ENCODE data around the gene CGNL1.

CGNL1 gene

DNA sequence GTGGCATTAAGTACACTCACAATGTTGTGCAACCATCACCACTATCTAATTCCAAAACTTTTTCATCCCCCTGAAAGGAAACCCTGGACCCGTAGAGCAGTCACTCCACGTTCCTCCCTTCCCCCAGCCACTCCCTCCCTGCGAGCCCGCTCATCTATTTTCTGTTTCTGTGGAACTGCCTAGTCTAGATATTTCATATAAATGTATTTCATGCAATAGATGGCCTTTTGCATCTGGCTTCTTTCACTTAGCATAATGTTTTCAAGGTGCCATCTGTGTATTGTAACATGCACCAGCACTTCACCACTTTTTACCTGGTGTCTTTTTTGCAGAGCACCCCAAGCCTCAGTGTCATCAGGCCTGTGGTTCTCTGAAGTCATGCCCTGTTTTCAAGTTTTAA, 10.7 kb downstream of the CGNL1 start:
- DNase-seq = no peak

DNA sequence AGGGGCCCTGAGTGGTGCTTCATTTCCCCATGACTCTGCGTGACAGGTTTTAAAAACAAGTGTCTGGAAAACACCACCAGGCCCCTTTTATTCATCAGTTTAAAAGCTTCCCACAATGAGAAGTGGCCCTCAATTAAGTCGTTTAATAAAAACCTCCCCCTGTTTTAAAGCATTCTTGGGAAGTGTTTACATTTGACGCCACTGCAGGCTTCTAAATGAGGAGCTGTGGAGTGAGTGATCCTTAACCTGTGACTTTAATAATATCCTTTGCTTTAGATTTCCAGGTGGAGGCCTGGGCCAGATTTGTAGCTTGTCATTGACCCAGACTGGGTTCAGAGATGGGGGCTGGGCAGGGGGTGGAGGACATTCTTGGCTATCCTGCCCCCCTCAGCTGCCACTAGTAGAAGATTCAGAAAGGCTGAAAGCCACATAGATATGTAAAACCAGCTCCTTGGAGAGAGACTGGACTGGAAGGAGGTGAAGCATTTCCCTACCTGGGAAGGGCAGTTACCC, 11.3 kb downstream of the CGNL1 start:
- no peak for DNase-seq

DNA sequence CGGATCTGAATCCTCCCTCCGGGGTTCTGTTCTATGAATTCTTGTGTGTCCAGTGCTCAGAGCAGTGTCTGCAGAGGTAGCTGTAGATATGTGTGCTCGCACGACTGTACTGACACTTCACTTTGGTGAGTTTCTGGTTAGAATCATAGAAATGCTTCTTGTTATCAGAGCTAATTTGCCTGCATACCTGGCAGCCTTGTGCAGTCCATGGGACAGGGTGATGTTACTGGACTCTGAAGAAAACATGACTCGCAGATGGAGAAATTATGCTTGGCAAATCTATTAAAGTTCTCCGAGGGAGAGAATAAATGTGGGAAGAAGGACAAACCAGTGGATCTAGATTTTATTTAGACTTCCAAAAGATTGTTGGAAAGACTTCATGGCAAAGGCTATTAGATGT, 12.2 kb downstream of the CGNL1 start:
- no peak for DNase-seq

DNA sequence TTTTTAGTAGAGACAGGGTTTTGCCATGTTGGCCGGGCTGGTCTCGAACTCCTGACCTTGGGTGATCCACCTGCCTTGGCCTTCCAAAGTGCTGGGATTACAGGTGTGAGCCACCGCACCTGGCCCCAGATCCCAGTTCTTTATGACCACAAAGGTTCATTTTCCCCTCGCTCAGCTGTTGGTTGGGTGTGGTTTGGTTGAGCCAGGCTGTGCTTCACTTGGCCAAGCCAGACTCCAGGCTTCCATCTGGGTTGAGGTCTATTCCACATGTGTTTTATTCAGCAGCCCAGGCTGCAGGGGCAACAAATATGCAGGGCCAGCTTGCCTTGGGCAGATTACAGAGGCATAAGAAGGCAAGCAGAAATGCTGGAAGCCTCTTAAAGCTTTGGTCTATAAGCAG, 13.7 kb downstream of the CGNL1 start:
- DNase-seq = no peak

DNA sequence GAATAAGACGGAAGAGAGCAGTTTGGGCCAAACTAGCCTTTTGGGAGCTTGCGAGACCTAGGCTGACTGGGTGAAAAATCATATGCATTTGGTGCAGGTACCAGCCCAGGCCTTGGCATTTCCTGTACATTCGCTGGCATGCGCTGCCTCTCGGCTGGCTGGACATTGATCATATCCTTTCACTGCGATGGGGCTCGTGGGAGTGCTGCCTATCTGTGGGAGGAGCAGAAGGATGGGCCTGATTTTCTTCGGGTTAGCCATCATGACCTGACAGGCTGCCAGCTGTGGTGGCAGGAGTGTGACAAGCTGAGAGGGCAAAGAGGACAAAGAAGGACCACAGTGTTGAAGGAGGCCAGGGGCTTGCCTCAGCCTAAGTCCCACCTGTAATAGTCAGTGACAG, 14.3 kb downstream of the CGNL1 start:
- DNase-seq = no peak

DNA sequence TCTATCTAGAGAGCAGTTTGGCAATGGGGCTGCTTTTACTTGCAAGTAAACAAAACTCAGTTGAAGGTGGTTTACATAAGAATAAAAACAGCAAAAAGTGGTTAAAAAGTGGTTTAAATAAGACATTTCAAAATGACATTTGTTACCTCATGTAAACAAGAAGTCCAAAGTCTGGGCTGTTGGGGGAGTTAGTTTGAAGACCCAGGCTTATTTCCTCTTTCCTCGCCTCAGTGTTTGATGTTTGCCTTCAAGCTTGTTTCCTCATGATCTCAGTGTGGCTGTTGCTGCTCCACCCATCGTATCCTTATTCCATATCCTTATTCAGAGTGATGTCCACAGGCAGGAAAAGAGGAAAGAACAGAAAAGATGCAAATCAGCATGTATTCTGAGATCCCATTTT, 15.2 kb downstream of the CGNL1 start:
- no peak for DNase-seq

DNA sequence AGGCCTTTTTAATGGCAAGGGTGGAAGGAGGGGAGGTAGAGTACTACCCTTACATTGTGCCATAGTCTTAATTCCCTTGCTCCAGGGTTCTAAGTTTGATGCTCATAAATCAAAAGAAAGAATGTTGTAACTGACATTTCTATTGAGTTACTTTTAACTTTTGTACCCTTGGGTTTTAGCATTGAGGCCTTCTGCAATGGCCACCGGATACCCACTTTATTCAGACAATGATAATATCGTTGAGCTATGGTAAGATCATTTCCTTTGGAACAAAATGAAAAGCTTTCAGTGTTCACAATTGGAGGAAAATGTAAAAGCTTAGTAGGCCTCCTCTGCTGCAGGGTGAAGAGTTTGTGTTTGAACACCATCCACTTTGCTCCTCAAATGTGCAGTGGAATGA, 16.8 kb downstream of the CGNL1 start:
- DNase-seq = no peak

DNA sequence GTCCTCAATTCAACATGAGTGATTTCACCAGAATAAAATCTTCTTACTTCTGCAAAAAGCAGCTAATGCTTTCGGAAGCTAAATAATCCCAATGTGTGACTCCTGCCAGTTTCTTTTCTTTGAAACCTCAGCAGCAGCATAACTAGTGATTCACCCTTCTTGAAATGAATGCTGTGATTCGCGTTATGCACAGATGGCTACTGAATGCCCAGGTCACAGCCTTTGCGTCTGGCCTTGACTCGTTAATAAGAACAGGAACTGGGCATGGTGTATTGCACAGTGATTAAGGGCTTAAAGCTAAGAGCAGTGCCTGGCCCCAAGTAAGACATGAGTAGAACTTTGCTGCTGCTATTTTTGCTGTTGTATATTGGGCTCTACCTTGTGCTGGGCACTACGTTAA, 19.0 kb downstream of the CGNL1 start:
- DNase-seq = no peak

DNA sequence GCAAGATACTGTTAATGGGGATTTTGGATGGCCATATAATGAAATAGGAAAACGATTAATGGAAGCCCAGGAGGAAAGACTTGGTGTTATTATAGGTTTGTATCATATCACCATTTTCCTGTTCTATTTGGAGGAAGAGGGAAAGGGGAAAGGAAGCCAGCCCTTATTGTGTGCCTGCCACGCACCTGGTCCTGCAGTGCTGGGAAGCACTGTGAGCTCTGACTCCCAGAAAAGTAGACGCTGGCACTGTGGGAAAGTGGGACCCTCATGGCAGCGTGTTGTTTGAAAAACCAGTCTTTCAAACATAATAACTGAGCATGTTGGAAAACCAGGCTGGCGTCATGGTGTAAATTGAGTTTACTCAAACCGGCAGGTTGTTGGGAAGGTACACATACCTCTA, 22.0 kb downstream of the CGNL1 start:
- DNase-seq = no peak

DNA sequence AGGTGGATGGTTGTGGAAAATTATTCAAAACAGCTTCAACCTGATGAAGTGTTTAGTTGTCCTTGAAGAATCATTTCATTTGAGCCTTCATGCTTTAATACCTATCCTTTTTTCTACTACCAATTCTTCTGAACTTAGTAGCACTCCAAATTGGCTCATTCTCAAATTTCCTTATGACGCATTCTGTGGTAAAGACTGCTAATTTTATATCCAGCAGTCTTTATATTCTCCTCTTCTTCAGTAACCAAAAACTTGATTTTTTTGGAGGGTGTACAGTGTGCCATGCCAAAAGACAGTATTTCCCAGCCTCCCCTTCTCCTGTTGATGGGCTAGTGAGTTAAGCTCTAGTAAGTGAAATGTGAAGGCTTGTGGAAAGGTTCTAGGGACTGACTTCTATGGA, 25.2 kb downstream of the CGNL1 start:
- DNase-seq = no peak

DNA sequence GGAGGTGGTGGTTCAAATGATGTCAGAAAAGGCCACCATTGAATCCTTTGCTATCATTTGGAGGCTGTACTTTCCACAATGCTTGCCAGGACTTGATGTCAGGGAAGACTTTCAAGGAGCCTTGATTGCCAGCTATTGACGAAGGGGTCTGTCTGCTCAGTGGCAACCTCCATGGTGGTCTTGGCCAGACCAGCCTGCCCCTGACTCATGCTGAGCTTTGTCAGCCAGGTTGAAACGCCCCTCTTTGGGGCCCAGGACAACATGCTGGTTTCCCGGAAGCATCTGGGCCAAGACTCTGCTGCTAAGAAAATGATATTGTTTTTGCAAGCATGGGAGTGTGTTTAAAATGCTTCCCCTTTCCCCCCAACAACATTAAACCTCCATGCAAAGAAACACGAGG, 26.7 kb downstream of the CGNL1 start:
- DNase-seq = no peak

DNA sequence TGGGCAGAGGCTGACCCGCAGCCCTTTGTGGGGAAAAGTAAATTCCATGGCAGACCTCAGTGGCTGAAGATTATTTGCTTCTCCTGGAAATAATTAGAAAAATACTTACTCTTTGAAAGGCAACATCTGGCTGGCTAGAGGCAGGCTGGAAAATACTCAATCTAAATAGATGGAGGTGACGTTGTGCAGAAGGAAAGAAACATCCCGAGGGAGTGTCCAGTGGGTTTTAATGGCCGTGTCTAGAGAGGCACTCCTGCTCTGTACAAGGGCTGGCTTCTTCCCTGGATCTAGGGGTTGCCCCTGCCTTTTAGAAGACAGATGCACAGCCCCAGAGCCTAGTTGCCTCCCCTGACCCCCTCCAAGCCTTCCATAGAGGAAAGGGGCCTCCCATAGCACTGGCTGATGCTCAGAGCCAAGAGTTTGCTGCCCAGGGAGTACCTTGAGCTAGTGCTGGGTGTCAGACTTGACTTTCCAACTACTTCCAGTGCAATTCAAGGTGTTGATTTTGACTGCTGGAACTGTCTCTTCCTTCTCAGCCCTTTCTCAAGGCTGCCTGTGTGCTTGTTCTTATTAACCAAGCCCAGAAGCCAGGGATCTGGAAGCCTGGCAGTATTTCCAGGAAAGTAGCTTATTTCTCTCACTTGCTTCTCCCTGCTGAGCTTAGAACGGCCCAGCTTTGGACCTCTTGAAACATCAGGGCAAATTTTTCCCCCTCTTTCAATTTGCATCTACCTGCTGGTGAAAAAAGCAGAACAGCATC, 27.4 kb downstream of the CGNL1 start:
- no peak for DNase-seq

DNA sequence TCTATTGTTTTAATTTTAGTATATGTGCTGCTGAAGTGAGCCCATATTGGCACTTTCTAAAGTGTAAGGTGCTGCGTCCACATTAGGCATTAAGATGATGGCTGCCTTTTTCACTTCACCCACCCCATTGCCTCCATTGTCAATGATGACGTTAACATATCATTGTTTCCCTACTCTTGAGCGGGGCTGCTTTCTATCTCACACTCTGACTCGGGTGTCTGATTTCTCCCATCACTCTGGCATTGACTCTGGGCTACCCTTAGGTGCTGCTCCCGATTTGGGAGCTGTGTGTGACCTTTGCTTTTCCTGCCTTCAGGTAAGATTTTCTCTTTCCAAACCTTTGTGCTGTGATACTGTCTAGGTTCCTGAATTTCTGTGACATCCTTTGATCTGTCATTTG, 28.8 kb downstream of the CGNL1 start:
- DNase-seq = no peak

DNA sequence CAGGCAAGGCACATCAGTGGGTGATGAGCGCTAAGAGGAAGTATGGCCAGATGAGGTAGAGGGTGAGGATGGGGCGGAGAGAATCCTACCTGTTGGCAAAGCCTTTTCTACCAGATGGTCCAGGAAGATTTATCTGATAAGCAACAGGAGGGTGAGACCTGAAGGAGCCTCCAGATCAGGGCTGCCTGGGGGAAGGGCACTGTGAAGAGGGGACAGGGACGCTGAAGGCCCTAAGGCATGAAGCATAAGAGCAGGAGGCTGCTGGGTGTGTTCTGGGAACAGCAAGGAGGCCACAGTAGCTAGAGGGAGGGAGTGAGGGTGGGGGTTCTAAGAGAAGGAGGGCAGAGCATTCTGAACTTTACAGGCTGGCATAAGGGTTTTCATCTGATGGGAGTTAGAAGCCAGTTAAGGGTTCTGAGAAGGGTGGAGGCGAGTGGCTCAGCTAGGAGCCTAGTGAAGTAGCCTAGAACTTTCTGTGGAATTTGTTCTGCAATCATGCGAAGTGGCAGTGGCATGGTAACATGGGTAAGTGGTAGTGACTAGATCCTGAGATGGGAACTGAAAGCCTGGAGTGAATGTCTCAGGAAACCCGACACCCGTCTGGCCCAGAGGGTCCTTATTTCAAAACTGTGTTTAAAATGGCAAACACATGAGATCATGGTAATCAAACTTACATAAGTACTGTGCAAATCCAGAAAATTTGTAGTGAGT, 29.9 kb downstream of the CGNL1 start:
- DNase-seq = no peak

DNA sequence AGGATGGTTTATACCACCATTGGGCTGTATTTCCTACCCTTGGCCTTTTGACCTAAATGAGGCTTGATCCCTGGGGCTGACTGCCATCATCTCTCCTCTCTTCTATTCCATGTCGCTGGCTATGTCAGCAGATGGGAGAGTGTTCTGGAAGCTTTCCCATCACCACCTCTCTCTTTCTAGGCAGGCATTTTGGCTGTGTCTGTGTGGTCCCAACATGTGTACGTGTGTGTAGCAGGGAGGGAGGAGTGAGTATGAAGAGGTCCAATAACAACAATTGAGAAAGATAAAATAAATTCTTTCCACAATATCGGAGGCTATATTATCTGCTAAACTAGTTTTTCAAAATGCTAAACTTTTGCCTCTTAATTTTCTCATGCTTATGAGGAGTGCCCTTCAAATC, 34.1 kb downstream of the CGNL1 start:
- no peak for DNase-seq

DNA sequence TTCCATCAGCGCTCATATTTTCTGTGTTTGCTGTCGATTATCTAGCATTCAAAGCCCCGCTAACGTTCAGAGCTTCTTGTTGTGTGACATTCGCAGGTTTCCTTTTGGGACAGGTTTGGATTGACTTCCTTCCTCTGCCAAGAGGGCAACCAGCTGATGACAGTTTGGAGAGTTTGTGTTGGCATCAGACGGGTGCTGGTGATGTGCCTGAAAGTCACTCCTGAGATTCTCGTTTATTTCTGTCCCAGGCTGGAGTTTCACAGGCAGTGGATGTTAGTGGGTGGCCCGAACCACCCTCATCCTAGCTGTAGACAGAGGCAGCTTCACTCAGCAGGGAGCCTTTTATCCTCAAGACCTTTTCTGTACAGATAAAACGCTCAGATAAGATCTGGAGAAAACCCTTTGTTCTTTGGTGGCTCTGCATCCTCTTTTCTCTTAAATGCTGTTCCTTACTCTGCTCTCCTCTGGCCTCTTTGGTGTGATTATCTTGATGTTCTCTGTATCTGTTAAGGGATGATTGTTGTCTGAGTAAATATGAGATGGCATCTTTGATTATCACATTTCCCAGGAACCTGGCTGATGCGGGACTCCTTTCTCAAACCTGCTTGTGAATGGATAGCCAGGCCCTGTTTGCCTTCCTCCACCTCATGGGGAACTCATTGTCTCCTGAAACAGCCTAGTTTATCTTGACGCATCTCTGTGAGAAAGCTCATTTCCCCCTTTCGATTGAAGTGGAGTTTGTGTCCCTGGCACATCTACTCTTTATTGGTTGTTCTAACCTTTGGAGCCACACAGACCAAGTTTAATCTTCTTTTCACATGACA, 35.9 kb downstream of the CGNL1 start:
- DNase-seq = no peak

DNA sequence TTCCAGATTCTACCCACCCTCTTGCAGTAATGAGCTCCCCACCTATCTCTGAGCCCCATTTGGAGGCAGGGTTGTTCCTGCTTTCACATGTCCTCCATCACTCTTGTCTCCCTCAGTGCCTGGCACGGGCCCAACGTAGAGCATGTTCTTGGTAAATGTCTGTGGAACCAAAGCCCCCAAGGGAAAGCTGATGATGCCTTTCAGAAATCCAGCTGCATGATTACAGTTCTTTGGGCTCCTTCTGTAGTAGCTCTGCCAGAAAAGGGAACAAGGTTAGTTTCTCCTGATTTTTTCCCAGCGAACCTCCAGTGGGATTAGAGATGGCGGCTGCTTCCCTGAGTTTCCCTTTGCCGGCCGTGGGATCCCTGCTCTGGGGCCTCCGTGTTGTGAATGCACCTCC, 39.3 kb downstream of the CGNL1 start:
- no peak for DNase-seq

DNA sequence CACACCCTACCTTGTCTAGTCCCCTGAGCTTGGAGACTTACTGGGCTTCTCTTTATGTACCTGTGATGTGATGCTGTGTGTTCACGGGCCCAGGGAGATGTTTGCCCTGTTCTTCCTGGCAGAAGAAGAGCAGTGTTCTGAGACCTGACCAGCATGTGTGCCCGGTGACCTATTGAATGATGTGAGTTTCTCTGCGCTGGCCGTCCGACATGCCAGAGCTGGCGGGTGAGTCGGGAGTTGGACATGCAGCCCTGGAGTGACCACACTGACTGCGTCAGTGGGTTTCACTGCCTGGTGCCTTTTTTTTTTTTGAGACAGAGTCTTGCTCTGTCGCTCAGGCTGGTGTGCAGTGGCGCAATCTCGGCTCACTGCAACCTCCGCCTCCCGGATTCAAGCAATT, 42.3 kb downstream of the CGNL1 start:
- no peak for DNase-seq

DNA sequence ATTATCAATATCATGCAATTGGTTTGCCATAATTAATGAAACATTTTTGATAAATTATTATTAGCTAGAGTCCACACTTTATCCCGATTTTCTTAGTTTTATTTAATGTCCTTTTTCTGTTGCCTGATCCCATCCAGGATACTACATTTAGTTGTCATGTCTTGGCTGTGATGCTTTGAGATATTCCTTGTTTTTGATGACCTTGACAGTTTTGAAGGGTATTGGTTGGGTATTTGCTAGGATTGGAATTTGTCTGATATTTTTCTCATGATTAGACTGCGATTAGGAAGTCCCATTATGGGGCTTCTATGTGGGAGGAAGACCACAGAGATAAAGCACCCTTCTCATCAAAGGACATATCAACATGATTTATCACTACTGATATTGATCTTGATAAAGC, 43.0 kb downstream of the CGNL1 start:
- DNase-seq = no peak

DNA sequence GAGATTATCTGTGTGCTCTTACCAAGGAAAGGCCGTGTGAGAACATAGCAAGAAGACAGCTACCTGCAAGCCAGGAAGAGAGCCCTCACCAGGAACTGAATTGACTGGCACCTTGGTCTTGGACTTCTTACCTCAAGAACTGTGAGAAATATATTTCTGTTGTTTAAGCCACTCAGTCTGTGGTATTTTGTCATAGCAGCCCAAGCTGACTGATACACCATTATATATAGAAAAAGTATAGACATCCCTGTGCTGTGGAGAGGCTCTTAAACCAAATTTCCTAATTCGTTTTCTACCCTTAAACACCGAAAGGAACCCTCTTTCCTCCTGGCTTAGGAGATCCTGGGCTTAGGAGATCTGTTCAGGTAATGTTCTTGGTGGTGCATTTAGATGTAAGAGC, 44.8 kb downstream of the CGNL1 start:
- DNase-seq = no peak

DNA sequence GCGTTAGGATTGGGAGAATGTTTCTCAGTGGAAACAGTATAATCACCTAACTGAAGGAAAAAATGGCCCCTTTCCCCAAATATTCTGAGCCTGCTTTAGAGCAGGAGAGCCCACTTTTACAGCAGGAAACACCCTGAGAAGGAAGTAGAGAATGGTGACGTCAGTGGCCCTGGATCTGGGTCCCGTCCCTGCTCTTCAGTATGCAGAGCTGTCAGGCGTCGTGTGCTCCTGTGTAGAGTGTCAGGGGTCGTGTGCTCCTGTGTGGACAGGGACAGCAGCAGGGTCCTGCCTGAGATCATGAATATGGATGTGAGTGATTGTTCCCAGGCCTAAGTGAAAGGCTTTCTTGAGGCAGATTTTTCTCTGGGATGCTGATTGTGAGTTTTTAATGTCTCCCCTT, 45.2 kb downstream of the CGNL1 start:
- DNase-seq = no peak

DNA sequence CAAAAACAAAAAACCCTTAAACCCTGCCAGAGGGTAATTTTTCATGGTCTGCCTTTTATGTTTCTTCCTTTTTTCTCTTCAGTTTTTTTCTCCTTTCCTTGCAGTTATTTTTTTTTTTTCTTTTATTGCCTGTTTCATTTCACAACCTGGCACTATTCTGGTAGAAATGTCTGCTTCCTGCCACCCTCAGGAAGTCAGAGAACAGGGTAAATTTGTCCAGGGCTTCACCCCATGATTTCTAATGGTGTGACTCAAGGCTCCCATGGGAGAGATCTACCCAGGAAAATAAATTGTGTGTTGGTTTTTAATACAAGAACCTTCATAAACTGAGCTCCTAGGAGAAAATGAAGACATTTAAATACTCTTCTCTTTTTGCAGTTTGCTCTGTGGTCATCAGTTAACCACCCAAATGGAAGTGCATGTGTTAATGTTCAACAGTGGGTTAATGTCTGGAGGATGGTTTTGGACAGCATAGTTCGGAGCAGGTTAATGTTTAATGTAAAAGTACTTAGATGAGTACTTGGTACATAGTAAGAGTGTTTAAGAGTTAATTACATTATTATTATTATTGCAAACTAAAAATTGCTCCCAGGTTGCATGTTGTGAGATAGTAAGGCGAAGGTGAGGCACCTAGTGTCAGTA, 45.9 kb downstream of the CGNL1 start:
- DNase-seq = no peak

DNA sequence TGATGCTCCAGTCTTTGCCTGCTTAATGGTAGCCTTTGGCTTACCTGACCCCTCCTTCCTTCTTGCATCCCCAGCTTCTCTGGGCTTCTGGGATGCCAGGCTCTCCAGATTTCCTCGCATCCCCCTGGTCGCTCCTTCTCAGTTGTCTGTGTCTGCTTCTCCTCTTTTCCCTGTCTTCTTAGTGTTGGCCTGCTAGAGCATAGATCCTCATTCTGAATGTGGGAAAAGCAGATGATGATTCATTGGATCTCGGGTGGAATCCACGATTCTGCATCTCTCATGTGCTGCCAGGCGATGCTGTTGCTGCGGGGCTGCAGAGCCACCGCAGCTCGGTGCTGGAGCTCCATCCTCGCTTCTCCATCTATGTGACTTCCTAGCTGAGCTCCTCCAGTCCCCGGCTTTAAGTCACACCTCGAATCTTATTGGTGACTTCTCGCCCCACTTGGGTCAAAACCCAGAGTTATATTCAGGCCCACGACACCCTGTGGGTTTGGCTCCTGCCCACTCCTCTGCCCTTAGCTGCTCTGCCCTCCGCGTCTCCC, 47.4 kb downstream of the CGNL1 start:
- DNase-seq = no peak
